ENCODE measurements around the gene AGAP3. TPM values are rescaled to one million over a fixed set of nuclear protein-coding genes. Genes with fewer than 3 reads are reported as not detected.

The AGAP3 gene
- total and polyA plus RNA-seq, 2 donors from 2014 or later: 35.8 to 64.4 TPM

GRCh38 chr7:151099486-151100211 is 13.4 kb downstream of the AGAP3 start:
- no peaks in the 10 kb centered on the region for H3K36me3 ChIP-seq (ENCODE audit: control insufficient read depth in 2 of 3, insufficient read depth in 3 of 3, low read length in 3 of 3)
- no peak for TF ChIP-seq CTCF (IDR thresholded peaks at IDR 0.05; ENCODE audit: borderline replicate concordance, extremely low read depth, insufficient read depth)
- DNase-seq: peak in 1 of 5 donors; percentile 59
- no peak for FAIRE-seq
- intact Hi-C loops (cut with DNase I): no loop called here
- no peaks in the 10 kb centered on the region for H3K9me3 ChIP-seq (ENCODE audit: control insufficient read depth in 2 of 3, insufficient read depth in 1 of 3, low read length in 3 of 3)
- H3K27me3 ChIP-seq (ENCODE audit: control insufficient read depth, insufficient read depth, low read length): no peaks in the 10 kb centered on the region
- H3K27ac ChIP-seq (ENCODE audit: low read depth in 2 of 2, low read length in 2 of 2): no peak overlapping the region
- H3K9ac ChIP-seq (ENCODE audit: low read length in 3 of 3): no peak overlapping the region
- H3K4me3 ChIP-seq (ENCODE audit: low read length in 3 of 3): no peak overlapping the region
- H3K4me1 ChIP-seq (ENCODE audit: control insufficient read depth in 2 of 3, insufficient read depth in 2 of 3, low read depth in 1 of 3, low read length in 3 of 3): peaks cover 0 to 2% (median 0%) of the 10 kb centered on the region in 3 donors

DNA sequence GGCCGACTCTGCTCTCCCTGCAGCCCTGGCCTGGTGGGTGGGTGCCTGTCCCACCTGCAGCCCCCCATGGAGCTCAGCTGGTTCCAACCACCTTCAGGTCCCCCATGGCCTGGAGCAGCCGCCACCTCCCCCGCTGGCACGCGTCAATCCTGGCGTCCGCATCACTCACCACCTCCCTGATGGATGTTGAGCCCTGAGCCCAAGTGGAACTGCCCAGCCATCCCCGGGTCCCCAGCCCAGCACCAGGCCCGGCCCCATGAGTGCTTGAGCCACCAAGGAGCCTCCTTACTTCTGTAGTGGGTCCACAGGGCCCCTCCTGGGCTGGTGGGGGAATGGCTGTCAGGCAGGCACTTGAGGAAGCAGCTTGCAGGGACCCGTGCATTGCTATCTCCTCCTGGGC is 14.6 kb downstream of the AGAP3 start:
- no peaks in the 10 kb centered on the region for H3K9me3 ChIP-seq (ENCODE audit: control insufficient read depth in 2 of 3, insufficient read depth in 1 of 3, low read length in 3 of 3)
- no peaks in the 10 kb centered on the region for H3K27me3 ChIP-seq (ENCODE audit: control insufficient read depth, insufficient read depth, low read length)
- H3K9ac ChIP-seq (ENCODE audit: low read length in 3 of 3): no peak overlapping the region
- H3K4me3 ChIP-seq (ENCODE audit: low read length in 3 of 3): no peak overlapping the region
- H3K27ac ChIP-seq (ENCODE audit: low read depth in 2 of 2, low read length in 2 of 2): no peak overlapping the region
- peak in 1 of 5 donors; percentile 67 for DNase-seq
- TF ChIP-seq CTCF (IDR thresholded peaks at IDR 0.05; ENCODE audit: borderline replicate concordance, extremely low read depth, insufficient read depth): no peak
- H3K4me1 ChIP-seq (ENCODE audit: control insufficient read depth in 2 of 3, insufficient read depth in 2 of 3, low read depth in 1 of 3, low read length in 3 of 3): no peaks in the 10 kb centered on the region
- no peak for FAIRE-seq
- intact Hi-C loops (cut with DNase I): no loop called here
- H3K36me3 ChIP-seq (ENCODE audit: control insufficient read depth in 2 of 3, insufficient read depth in 3 of 3, low read length in 3 of 3): no peaks in the 10 kb centered on the region

DNA sequence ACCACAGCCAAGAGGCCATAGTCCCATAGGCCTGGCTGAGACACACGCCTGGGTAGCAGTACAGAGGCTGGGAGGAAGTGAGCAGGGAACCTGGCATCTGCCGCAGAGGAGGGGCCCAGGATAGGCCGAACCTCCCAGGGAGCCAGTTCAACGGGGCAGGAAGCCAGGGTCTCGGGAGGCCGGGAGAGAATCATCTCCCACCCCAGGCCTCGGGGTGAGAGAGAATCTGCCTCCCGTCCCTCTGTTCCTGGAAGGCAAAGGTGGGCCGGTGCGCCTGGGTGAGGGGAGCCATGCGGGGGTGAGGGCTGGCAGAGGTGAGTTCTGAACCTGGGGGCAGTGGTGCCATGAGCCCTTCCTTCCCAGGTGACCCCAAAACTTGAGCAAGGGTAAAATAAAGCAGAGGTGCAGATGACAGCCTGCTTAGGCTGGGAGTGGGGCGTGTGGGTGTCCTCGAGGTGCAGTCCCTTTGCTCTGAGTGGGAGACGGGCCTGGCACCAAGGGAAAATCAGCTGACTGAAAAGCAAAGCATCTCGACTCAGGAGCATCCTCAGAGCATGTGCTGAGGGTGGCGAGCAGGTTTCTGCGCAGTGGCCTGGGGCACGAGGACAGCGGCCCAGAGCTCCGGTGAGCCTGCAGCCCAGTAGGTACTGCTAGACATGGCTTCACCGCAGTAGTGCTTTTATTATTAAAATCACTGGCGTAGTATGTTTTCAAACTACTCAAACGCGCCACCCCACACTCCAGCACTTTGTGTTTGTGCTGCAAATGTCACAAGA is 15.5 kb downstream of the AGAP3 start:
- no peaks in the 10 kb centered on the region for H3K27me3 ChIP-seq (ENCODE audit: control insufficient read depth, insufficient read depth, low read length)
- H3K27ac ChIP-seq (ENCODE audit: low read depth in 2 of 2, low read length in 2 of 2): no peak overlapping the region
- no peak for FAIRE-seq
- H3K4me3 ChIP-seq (ENCODE audit: low read length in 3 of 3): no peak overlapping the region
- intact Hi-C loops (cut with DNase I): no loop called here
- H3K9ac ChIP-seq (ENCODE audit: low read length in 3 of 3): no peak overlapping the region
- peak in 1 of 5 donors; percentile 59 for DNase-seq
- no peak for TF ChIP-seq CTCF (IDR thresholded peaks at IDR 0.05; ENCODE audit: borderline replicate concordance, extremely low read depth, insufficient read depth)
- no peaks in the 10 kb centered on the region for H3K4me1 ChIP-seq (ENCODE audit: control insufficient read depth in 2 of 3, insufficient read depth in 2 of 3, low read depth in 1 of 3, low read length in 3 of 3)
- no peaks in the 10 kb centered on the region for H3K36me3 ChIP-seq (ENCODE audit: control insufficient read depth in 2 of 3, insufficient read depth in 3 of 3, low read length in 3 of 3)
- H3K9me3 ChIP-seq (ENCODE audit: control insufficient read depth in 2 of 3, insufficient read depth in 1 of 3, low read length in 3 of 3): no peaks in the 10 kb centered on the region
